Mesenchymal stem cell (in vitro differentiated cells and primary cell): Measurements from ENCODE around the gene TAF3.

ENCODE experiments used
- DNase-seq: peaks from one replicate; pipeline ENCODE4 v3.0.0-alpha.2; 2013
- H2AFZ ChIP-seq: one replicate; pipeline ENCODE4 v1.6.1; 2013; ENCODE audit warnings: low read depth, mild to moderate bottlenecking, control low read depth, inconsistent platforms, low read length, moderate library complexity
- H2AK5ac ChIP-seq: 2 replicates; pipeline ENCODE4 v1.6.1; 2013; ENCODE audit warnings: low read length, moderate library complexity, mild to moderate bottlenecking, inconsistent platforms; ENCODE audit not compliant: severe bottlenecking
- H2BK120ac ChIP-seq: one replicate; pipeline ENCODE4 v1.6.1; 2013; ENCODE audit warnings: low read depth, mild to moderate bottlenecking, inconsistent platforms, low read length, moderate library complexity
- H2BK12ac ChIP-seq, 2 experiments: one replicate each; pipeline ENCODE4 v1.6.1; 2013; ENCODE audit warnings: inconsistent platforms in 2 of 2, low read length in 2 of 2, mild to moderate bottlenecking in 2 of 2, moderate library complexity in 2 of 2, control low read depth in 1 of 2
- H2BK15ac ChIP-seq: one replicate; pipeline ENCODE4 v1.6.1; 2013; ENCODE audit warnings: mild to moderate bottlenecking, low read depth, inconsistent platforms; ENCODE audit not compliant: poor library complexity, severe bottlenecking
- H2BK5ac ChIP-seq: 2 replicates; pipeline ENCODE4 v1.6.1; 2013; ENCODE audit warnings: low read depth, mild to moderate bottlenecking, low read length, control low read depth, inconsistent platforms; ENCODE audit not compliant: poor library complexity, severe bottlenecking
- H3K14ac ChIP-seq, 2 experiments: one replicate each; pipeline ENCODE4 v1.6.1; 2013; ENCODE audit warnings: inconsistent platforms in 2 of 2, low read length in 2 of 2, control low read depth in 1 of 2, mild to moderate bottlenecking in 1 of 2, moderate library complexity in 1 of 2
- H3K18ac ChIP-seq, 2 experiments: one replicate each; pipeline ENCODE4 v1.6.1; 2013; ENCODE audit warnings: inconsistent platforms in 2 of 2, low read length in 2 of 2, control low read depth in 1 of 2, low read depth in 1 of 2, mild to moderate bottlenecking in 1 of 2
- H3K23ac ChIP-seq, 2 experiments: one replicate each; pipeline ENCODE4 v1.6.1; 2013; ENCODE audit warnings: inconsistent platforms in 2 of 2, low read length in 2 of 2, mild to moderate bottlenecking in 2 of 2, moderate library complexity in 2 of 2, control low read depth in 1 of 2
- H3K27ac ChIP-seq: 2 replicates; pipeline ENCODE4 v1.5.1; 2013; ENCODE audit warnings: mild to moderate bottlenecking, moderate library complexity, low read length, control low read depth, inconsistent platforms; ENCODE audit not compliant: poor library complexity, severe bottlenecking
- H3K27me3 ChIP-seq, 2 experiments: 2 replicates each; pipeline versions ENCODE4 v1.6.1 to v1.7.0; 2013; ENCODE audit warnings: low read length in 2 of 2, mild to moderate bottlenecking in 2 of 2, moderate library complexity in 2 of 2, control low read depth in 1 of 2, inconsistent platforms in 1 of 2; ENCODE audit not compliant: control insufficient read depth in 1 of 2, insufficient read depth in 1 of 2
- H3K36me3 ChIP-seq, 2 experiments: 2 replicates each; pipeline versions ENCODE4 v1.6.1 to v1.7.0; 2013; ENCODE audit warnings: low read length in 2 of 2, control low read depth in 1 of 2, inconsistent platforms in 1 of 2, low read depth in 1 of 2, mild to moderate bottlenecking in 1 of 2; ENCODE audit not compliant: insufficient read depth in 2 of 2, control insufficient read depth in 1 of 2
- H3K4ac ChIP-seq, 2 experiments: one replicate each; pipeline ENCODE4 v1.6.1; 2013; ENCODE audit warnings: inconsistent platforms in 2 of 2, low read length in 2 of 2, mild to moderate bottlenecking in 2 of 2, moderate library complexity in 2 of 2, control low read depth in 1 of 2, low read depth in 1 of 2
- H3K4me1 ChIP-seq: 2 replicates; pipeline ENCODE4 v1.6.1; 2013; ENCODE audit warnings: low read depth, low read length, control low read depth; ENCODE audit not compliant: control insufficient read depth, insufficient read depth
- H3K4me2 ChIP-seq: 2 replicates; pipeline ENCODE4 v1.6.1; 2013; ENCODE audit warnings: low read length, mild to moderate bottlenecking, inconsistent platforms; ENCODE audit not compliant: poor library complexity, severe bottlenecking
- H3K4me3 ChIP-seq, 2 experiments: 2 replicates each; pipeline versions ENCODE4 v1.5.1 to v1.7.0; 2013; ENCODE audit warnings: low read length in 2 of 2, mild to moderate bottlenecking in 2 of 2, control low read depth in 1 of 2, low read depth in 1 of 2; ENCODE audit not compliant: insufficient read depth in 1 of 2
- H3K79me1 ChIP-seq: replicated peaks from 2 replicates; pipeline ENCODE4 v1.6.1; 2013; ENCODE audit warnings: mild to moderate bottlenecking, control low read depth, low read length, inconsistent platforms; ENCODE audit not compliant: poor library complexity, severe bottlenecking
- H3K9ac ChIP-seq: 2 replicates; pipeline ENCODE4 v1.7.0; 2013; ENCODE audit warnings: mild to moderate bottlenecking, low read length, moderate library complexity
- H3K9me3 ChIP-seq: 2 replicates; pipeline ENCODE4 v1.7.0; 2013; ENCODE audit warnings: mild to moderate bottlenecking, low read length; ENCODE audit not compliant: control insufficient read depth
- H4K8ac ChIP-seq: one replicate; pipeline ENCODE4 v1.6.1; 2013; ENCODE audit warnings: inconsistent platforms, mild to moderate bottlenecking, low read length, moderate library complexity
- H4K91ac ChIP-seq: one replicate; pipeline ENCODE4 v1.6.1; 2013; ENCODE audit warnings: mild to moderate bottlenecking, low read length, inconsistent platforms
- WGBS: methylation state at CpG from one replicate; pipeline ENCODE4 v1.1.7; 2013; ENCODE audit warnings: mixed read lengths; 5-methylcytosine and 5-hydroxymethylcytosine counted together

Gene TAF3

DNA sequence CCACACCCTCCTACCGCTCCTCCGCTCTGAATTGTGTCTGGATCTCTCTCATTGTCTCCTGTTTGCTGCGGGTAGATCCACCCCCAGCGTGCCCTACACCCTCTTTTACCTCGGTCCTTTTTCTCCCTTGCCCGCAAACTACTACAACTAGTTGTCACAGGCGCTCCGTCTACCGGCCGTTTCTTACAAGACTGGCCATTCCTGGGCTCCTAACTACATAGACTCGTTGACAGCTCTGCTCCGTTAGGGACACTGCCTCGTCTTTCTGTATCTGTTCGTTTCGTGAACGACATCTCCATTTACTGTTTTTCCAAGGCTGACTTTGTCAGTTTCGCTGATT, 786 bp downstream of the TAF3 start:
- no peak overlapping the region for H3K23ac ChIP-seq
- 3% methylated on average over 17 of the region's 17 CpGs for WGBS
- no peak overlapping the region for H2BK5ac ChIP-seq
- peaks cover 2% of the 10 kb centered on the region for H3K4me1 ChIP-seq
- no peak overlapping the region for H4K91ac ChIP-seq
- peaks cover 11 to 24% of the 10 kb centered on the region in 2 experiments for H3K27me3 ChIP-seq
- H4K8ac ChIP-seq = no peak overlapping the region
- H3K14ac ChIP-seq = no peak overlapping the region
- H2BK15ac ChIP-seq = no peak overlapping the region
- H2AFZ ChIP-seq = peak overlapping the region; percentile 100
- H3K27ac ChIP-seq = no peak overlapping the region
- H3K4me3 ChIP-seq = peak overlapping the region; percentile 85 to 99
- peaks cover 17% of the 10 kb centered on the region for H3K79me1 ChIP-seq
- H3K4me2 ChIP-seq = peak overlapping the region; percentile 86
- no peak overlapping the region for H3K18ac ChIP-seq
- peaks cover 0 to 13% of the 10 kb centered on the region in 2 experiments for H3K36me3 ChIP-seq
- DNase-seq = peak; percentile 66
- no peak overlapping the region for H2BK120ac ChIP-seq
- no peak overlapping the region for H2AK5ac ChIP-seq
- H3K4ac ChIP-seq = no peak overlapping the region
- H3K9me3 ChIP-seq = no peaks in the 10 kb centered on the region
- peak overlapping the region; percentile 92 for H3K9ac ChIP-seq
- no peak overlapping the region for H2BK12ac ChIP-seq

DNA sequence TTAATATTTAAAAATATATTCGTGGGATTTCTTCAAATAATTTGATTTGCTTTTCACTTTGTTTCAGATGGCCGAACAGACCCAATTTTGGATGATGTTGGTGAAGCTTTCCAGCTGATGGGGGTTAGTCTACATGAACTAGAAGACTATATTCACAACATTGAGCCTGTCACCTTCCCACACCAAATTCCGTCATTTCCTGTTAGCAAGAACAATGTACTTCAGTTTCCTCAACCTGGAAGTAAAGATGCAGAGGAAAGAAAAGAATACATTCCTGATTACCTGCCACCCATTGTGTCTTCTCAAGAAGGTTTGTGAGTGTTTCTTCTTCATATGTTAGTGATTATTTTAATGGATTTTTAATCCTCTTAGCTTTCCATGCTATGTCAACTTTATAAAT, 5.9 kb downstream of the TAF3 start:
- Histone ChIP-seq H3K9me3 (no peaks in the 10 kb centered on the region), H4K91ac (no peak overlapping the region), H2BK5ac (no peak overlapping the region), H2BK120ac (no peak overlapping the region), H4K8ac (no peak overlapping the region), H3K14ac (no peak overlapping the region), H3K4me1 (no peaks in the 10 kb centered on the region), H3K18ac (no peak overlapping the region), H3K79me1 (peaks cover 23% of the 10 kb centered on the region), H3K23ac (no peak overlapping the region), H3K4ac (no peak overlapping the region), H3K36me3 (peaks cover 0 to 38% of the 10 kb centered on the region in 2 experiments), H2AFZ (no peak overlapping the region), H2BK12ac (no peak overlapping the region), H3K4me3 (no peak overlapping the region), H2BK15ac (no peak overlapping the region), H2AK5ac (no peak overlapping the region), H3K9ac (no peak overlapping the region), H3K27ac (no peak overlapping the region), H3K27me3 (no peaks in the 10 kb centered on the region), H3K4me2 (no peak overlapping the region)
- no peak for DNase-seq
- no CpG with 5 or more reads among the region's 3 CpGs for WGBS

DNA sequence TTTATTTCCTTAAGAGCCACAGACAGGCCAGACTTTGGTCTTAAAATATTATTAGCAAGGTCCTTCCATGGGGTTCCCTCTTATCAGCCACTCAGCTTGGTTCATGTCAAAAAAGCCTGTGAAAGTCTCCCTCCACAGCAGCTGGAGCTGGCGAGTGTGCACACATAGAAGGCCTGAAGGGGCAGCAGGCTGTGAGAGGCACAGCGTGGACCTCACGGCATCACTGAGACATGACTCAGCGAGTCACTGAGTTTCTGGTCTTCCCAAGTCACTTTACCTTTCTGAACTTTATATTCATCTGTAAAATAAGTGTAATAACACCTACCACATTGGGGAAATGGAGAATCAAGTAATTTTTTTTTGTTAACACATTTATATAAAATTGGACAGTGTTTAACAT, 8.7 kb downstream of the TAF3 start:
- WGBS = 35% methylated on average over 1 of the region's 4 CpGs
- Histone ChIP-seq H3K4me1 (no peaks in the 10 kb centered on the region), H3K4ac (no peak overlapping the region), H3K4me3 (no peak overlapping the region), H3K9ac (no peak overlapping the region), H2BK12ac (no peak overlapping the region), H2BK120ac (no peak overlapping the region), H4K91ac (no peak overlapping the region), H3K4me2 (no peak overlapping the region), H2AFZ (no peak overlapping the region), H3K27me3 (no peaks in the 10 kb centered on the region), H3K79me1 (peaks cover 26% of the 10 kb centered on the region), H3K27ac (no peak overlapping the region), H3K36me3 (peaks cover 0 to 26% of the 10 kb centered on the region in 2 experiments), H2BK15ac (no peak overlapping the region), H3K14ac (no peak overlapping the region), H3K9me3 (no peaks in the 10 kb centered on the region), H3K23ac (no peak overlapping the region), H4K8ac (no peak overlapping the region), H2BK5ac (no peak overlapping the region), H3K18ac (no peak overlapping the region), H2AK5ac (no peak overlapping the region)
- DNase-seq = peak; percentile 81

DNA sequence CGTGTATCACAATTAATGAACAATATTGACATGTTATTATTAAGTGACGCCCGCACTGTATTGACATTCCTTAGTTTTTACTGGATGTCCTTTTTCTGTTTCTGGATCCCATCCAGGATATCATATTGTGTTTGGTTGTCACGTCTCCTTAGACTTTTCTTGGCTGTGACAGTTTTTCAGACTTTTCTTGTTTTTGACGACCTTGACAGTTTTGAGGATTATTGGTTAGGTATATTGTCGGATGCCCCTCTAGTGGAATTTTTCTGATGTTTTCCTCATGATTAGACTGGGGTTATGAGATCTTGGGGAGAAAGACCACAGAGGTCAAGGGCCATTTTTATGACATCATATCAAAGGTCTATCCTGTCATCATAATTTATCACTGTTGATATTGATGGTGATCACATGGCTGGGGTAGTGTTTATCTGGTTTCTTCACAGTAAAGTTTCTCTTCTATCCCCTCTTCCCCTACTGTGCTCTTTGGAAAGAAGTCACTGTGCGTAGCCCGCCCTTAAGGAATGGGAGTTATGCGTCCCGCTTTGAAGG, 11.1 kb downstream of the TAF3 start:
- Histone ChIP-seq H3K14ac (no peak overlapping the region), H3K36me3 (peaks cover 4 to 22% of the 10 kb centered on the region in 2 experiments), H2BK15ac (no peak overlapping the region), H3K4ac (no peak overlapping the region), H3K4me1 (peaks cover 2% of the 10 kb centered on the region), H4K8ac (no peak overlapping the region), H3K27ac (no peak overlapping the region), H2AFZ (no peak overlapping the region), H2BK5ac (no peak overlapping the region), H2AK5ac (no peak overlapping the region), H3K4me3 (no peak overlapping the region), H3K18ac (no peak overlapping the region), H3K23ac (no peak overlapping the region), H3K4me2 (no peak overlapping the region), H3K27me3 (no peaks in the 10 kb centered on the region), H2BK12ac (no peak overlapping the region), H3K9ac (no peak overlapping the region), H3K9me3 (no peaks in the 10 kb centered on the region), H2BK120ac (no peak overlapping the region), H3K79me1 (peaks cover 28% of the 10 kb centered on the region), H4K91ac (no peak overlapping the region)
- no peak for DNase-seq
- 92% methylated on average over 5 of the region's 10 CpGs for WGBS
